Stimulated activated CD4-positive, alpha-beta T cell treated with anti-CD3 and anti-CD28 coated beads, TNF-alpha, amount 100 ng/mL, for 48 hours (primary cell): Measurements from ENCODE around the gene FAIM2.

ENCODE experiments used
- DNase-seq, 3 donors: peaks; one replicate each; pipeline ENCODE4 v3.0.0-alpha.2; 2020; ENCODE audit warnings: low read depth in 3 of 3

Gene FAIM2

DNA sequence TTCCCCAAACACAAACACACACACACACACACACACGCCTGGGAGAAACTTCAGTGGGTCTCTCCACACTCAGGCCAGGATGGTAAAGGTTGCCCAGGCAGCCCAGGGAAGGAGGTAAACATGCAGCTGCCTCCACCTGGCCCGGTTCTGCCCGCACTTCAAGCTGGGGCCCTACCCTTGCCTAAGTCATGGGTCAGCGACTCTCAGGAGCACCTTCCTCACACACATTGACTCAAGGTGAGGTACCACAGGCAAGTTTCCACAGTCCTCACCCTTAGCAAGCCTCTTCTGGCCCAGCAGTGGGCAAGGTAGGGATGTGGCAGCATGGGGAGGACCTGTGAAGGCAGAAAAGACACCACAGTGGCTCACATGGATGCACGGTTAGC is 14.1 kb upstream of the FAIM2 start:
- no peak for DNase-seq

- no peak for DNase-seq
Observed at GRCh38 chr12:49917166-49917787, 13.6 kb upstream of the FAIM2 start.

- no peak for DNase-seq
Observed at GRCh38 chr12:49916129-49916919, 12.6 kb upstream of the FAIM2 start.

- DNase-seq, result no peak
Observed at GRCh38 chr12:49912345-49913255, 8.9 kb upstream of the FAIM2 start.

GRCh38 chr12:49911213-49911605 is 7.5 kb upstream of the FAIM2 start:
- DNase-seq, result no peak

- DNase-seq, result no peak
Observed at GRCh38 chr12:49910331-49911212, 6.9 kb upstream of the FAIM2 start.

DNA sequence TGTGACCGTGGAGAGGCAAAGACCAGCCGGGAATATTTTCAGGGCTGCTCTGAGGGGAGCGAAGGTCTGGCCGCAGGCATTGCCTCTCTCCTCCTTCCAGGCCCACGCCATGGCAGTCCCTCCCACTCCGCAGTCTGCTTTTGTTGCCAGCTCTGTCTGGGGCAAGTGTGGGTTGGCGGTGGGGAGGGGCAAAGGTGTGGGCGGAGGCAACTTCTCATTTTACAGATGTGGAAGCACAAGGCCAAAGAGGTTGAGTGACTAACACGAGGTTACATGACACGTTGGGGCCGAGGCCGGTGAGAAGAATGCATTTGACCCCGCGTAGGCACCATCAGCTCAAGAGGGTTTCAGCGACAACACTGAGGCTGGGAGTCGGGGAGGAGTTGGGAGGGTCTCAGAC is 6.1 kb upstream of the FAIM2 start:
- peak in 1 of 3 donors; percentile 3 for DNase-seq

DNA sequence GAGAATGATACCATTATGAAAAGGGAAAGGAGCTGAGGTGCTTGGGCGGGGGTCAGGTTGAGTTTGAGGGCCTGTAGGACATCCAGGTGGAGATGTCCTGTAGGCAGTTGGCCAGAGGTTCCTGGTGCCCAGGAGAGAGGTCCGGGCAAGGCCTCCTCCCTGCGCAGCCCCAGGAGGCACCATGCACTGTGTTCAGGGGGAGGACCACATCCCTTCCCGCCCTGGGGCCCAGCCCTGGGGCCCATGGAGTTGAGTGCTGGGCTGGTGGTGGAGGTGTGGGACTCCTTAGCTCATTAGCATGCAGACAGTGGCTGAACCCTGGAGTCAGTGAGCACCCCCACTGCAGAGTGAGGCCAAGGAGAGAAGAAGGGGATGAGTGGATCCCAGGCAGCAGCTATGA is 5.7 kb upstream of the FAIM2 start:
- no peak for DNase-seq

- no peak for DNase-seq
Observed at GRCh38 chr12:49907352-49907751, 3.7 kb upstream of the FAIM2 start.

DNA sequence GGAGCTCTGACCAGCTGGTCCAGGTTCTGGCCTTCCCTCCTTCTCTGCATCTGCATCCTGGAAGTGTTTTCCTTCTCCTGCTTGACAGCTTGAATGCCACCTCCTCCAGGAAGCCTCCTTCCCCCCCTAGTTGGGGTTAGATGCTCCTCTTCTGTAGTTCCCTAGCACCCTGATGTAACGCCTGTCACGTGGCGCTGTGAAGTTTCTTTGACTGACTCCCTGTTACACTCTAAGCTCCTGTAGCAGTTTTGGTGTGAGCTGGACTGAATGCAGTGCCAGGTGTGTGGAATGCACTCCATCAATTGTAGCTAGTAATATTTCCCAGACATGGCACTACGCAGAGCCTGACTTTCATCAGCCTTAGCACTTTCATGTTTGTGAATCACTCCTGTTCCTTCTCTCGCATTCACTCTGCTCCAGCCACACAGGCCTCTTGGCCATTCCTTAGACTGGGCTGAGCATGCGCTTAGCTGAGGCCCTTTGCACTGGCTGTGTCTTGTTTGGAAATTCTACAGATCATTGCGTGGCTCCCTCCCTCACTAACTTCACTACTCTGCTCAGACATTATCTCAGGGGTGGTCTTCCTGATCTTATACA is 2.1 kb upstream of the FAIM2 start:
- no peak for DNase-seq

- no peak for DNase-seq
Observed at GRCh38 chr12:49904601-49905000, 901 bp upstream of the FAIM2 start.

GRCh38 chr12:49903351-49903699 is 375 bp downstream of the FAIM2 start:
- DNase-seq, result no peak

- no peak for DNase-seq
Observed at GRCh38 chr12:49902399-49903350, 1.0 kb downstream of the FAIM2 start.

DNA sequence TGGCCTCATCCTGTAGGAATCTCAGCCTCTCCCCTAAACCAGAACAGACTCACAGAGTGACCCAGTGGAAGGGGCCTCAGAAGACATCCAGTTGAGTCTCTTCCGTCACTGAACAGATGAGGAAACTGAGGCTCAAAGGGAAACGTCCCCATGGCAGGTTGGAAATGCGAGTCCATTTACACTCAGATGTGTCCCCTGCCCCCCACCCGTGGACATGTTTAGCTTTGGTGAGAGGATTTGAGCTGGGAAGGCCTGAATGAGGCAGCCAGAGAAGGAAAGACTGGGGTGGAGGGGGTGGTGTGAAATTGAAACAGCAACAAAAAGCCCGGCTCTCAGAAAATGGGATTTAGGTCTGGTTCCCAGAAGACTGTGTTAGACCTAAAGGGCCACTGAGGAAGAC is 1.7 kb downstream of the FAIM2 start:
- DNase-seq, result no peak

GRCh38 chr12:49901026-49901425 is 2.7 kb downstream of the FAIM2 start:
- DNase-seq, result no peak

DNA sequence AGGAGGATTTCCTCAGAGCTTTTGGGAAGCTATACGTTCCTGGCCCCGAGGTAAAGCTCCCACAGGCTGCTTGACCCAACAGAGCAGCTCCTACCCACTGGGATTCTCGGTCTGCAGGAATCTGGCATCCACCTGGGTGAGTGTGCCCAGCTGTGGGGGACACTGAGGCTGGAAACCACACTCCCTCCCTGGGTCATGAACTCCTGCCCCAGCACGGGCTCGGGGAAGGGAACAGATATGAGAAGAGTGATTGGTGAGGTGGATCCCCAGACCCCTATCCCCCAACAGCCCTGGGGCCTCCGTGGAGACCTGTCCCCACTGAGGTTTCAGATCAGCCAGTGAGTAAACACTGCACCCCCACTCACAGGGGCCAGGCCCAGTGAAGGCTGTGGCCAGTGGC is 3.3 kb downstream of the FAIM2 start:
- no peak for DNase-seq

GRCh38 chr12:49899921-49900320 is 3.8 kb downstream of the FAIM2 start:
- DNase-seq, result no peak

- DNase-seq, result no peak
Observed at GRCh38 chr12:49899286-49899843, 4.3 kb downstream of the FAIM2 start.

GRCh38 chr12:49897276-49897675 is 6.4 kb downstream of the FAIM2 start:
- no peak for DNase-seq

GRCh38 chr12:49895773-49896172 is 7.9 kb downstream of the FAIM2 start:
- DNase-seq, result no peak
